ENCODE measurements around the gene ACKR3.

The ACKR3 gene

GRCh38 chr2:236569573-236569973 lies at the start of gene ACKR3:
Gene ACKR3, plus strand, starts transcription at chr2:236569825. Its CDS starts 10,641 bp downstream, at chr2:236580466.
- Histone ChIP-seq H3K4me3 (ENCODE audit: low read depth, low read length) (peak within 1 kb of the TSS; percentile 80), H3K27ac (ENCODE audit: low read depth, low read length) (no peak within 1 kb of the TSS), H3K9me3 (ENCODE audit: control insufficient read depth, insufficient read depth, low read depth, low read length) (no peaks in the 10 kb centered on the region), H3K36me3 (ENCODE audit: control insufficient read depth, insufficient read depth, low read length) (no peaks in the 10 kb centered on the region), H3K4me1 (ENCODE audit: control insufficient read depth, insufficient read depth, low read length) (peaks cover 50% of the 10 kb centered on the region), H3K27me3 (ENCODE audit: control insufficient read depth, insufficient read depth, low read length) (peaks cover 45% of the 10 kb centered on the region), H3K9ac (ENCODE audit: low read length) (peak within 1 kb of the TSS; percentile 43)

- no peaks in the 10 kb centered on the region for H3K27me3 ChIP-seq (ENCODE audit: control insufficient read depth, insufficient read depth, low read length)
- H3K4me1 ChIP-seq (ENCODE audit: control insufficient read depth, insufficient read depth, low read length): no peaks in the 10 kb centered on the region
- H3K9me3 ChIP-seq (ENCODE audit: control insufficient read depth, insufficient read depth, low read depth, low read length): no peaks in the 10 kb centered on the region
- no peak overlapping the region for H3K4me3 ChIP-seq (ENCODE audit: low read depth, low read length)
- H3K36me3 ChIP-seq (ENCODE audit: control insufficient read depth, insufficient read depth, low read length): no peaks in the 10 kb centered on the region
- no peak overlapping the region for H3K9ac ChIP-seq (ENCODE audit: low read length)
- H3K27ac ChIP-seq (ENCODE audit: low read depth, low read length): no peak overlapping the region
Observed at GRCh38 chr2:236521556-236521955, 48.1 kb upstream of the ACKR3 start.

GRCh38 chr2:236523249-236523648 lies 46.4 kb upstream of the ACKR3 start:
- Histone ChIP-seq H3K27ac (ENCODE audit: low read depth, low read length) (no peak overlapping the region), H3K27me3 (ENCODE audit: control insufficient read depth, insufficient read depth, low read length) (no peaks in the 10 kb centered on the region), H3K4me3 (ENCODE audit: low read depth, low read length) (no peak overlapping the region), H3K9ac (ENCODE audit: low read length) (no peak overlapping the region), H3K9me3 (ENCODE audit: control insufficient read depth, insufficient read depth, low read depth, low read length) (no peaks in the 10 kb centered on the region), H3K4me1 (ENCODE audit: control insufficient read depth, insufficient read depth, low read length) (no peaks in the 10 kb centered on the region), H3K36me3 (ENCODE audit: control insufficient read depth, insufficient read depth, low read length) (no peaks in the 10 kb centered on the region)

GRCh38 chr2:236525411-236525997 lies 44.1 kb upstream of the ACKR3 start:
- H3K27ac ChIP-seq (ENCODE audit: low read depth, low read length): no peak overlapping the region
- H3K27me3 ChIP-seq (ENCODE audit: control insufficient read depth, insufficient read depth, low read length): no peaks in the 10 kb centered on the region
- H3K36me3 ChIP-seq (ENCODE audit: control insufficient read depth, insufficient read depth, low read length): no peaks in the 10 kb centered on the region
- no peak overlapping the region for H3K4me3 ChIP-seq (ENCODE audit: low read depth, low read length)
- no peaks in the 10 kb centered on the region for H3K4me1 ChIP-seq (ENCODE audit: control insufficient read depth, insufficient read depth, low read length)
- H3K9me3 ChIP-seq (ENCODE audit: control insufficient read depth, insufficient read depth, low read depth, low read length): no peaks in the 10 kb centered on the region
- H3K9ac ChIP-seq (ENCODE audit: low read length): no peak overlapping the region

- Histone ChIP-seq H3K36me3 (ENCODE audit: control insufficient read depth, insufficient read depth, low read length) (no peaks in the 10 kb centered on the region), H3K9me3 (ENCODE audit: control insufficient read depth, insufficient read depth, low read depth, low read length) (no peaks in the 10 kb centered on the region), H3K9ac (ENCODE audit: low read length) (no peak overlapping the region), H3K4me1 (ENCODE audit: control insufficient read depth, insufficient read depth, low read length) (no peaks in the 10 kb centered on the region), H3K4me3 (ENCODE audit: low read depth, low read length) (no peak overlapping the region), H3K27me3 (ENCODE audit: control insufficient read depth, insufficient read depth, low read length) (no peaks in the 10 kb centered on the region), H3K27ac (ENCODE audit: low read depth, low read length) (no peak overlapping the region)
Observed at GRCh38 chr2:236526455-236527158, 43.0 kb upstream of the ACKR3 start.

- Histone ChIP-seq H3K4me3 (ENCODE audit: low read depth, low read length) (no peak overlapping the region), H3K36me3 (ENCODE audit: control insufficient read depth, insufficient read depth, low read length) (no peaks in the 10 kb centered on the region), H3K27me3 (ENCODE audit: control insufficient read depth, insufficient read depth, low read length) (no peaks in the 10 kb centered on the region), H3K9ac (ENCODE audit: low read length) (no peak overlapping the region), H3K9me3 (ENCODE audit: control insufficient read depth, insufficient read depth, low read depth, low read length) (no peaks in the 10 kb centered on the region), H3K27ac (ENCODE audit: low read depth, low read length) (no peak overlapping the region), H3K4me1 (ENCODE audit: control insufficient read depth, insufficient read depth, low read length) (no peaks in the 10 kb centered on the region)
Observed at GRCh38 chr2:236527159-236527630, 42.4 kb upstream of the ACKR3 start.

- Histone ChIP-seq H3K36me3 (ENCODE audit: control insufficient read depth, insufficient read depth, low read length) (no peaks in the 10 kb centered on the region), H3K4me1 (ENCODE audit: control insufficient read depth, insufficient read depth, low read length) (no peaks in the 10 kb centered on the region), H3K27me3 (ENCODE audit: control insufficient read depth, insufficient read depth, low read length) (no peaks in the 10 kb centered on the region), H3K9ac (ENCODE audit: low read length) (no peak overlapping the region), H3K9me3 (ENCODE audit: control insufficient read depth, insufficient read depth, low read depth, low read length) (no peaks in the 10 kb centered on the region), H3K4me3 (ENCODE audit: low read depth, low read length) (no peak overlapping the region), H3K27ac (ENCODE audit: low read depth, low read length) (no peak overlapping the region)
Observed at GRCh38 chr2:236529606-236530005, 40.0 kb upstream of the ACKR3 start.

- no peaks in the 10 kb centered on the region for H3K36me3 ChIP-seq (ENCODE audit: control insufficient read depth, insufficient read depth, low read length)
- no peaks in the 10 kb centered on the region for H3K4me1 ChIP-seq (ENCODE audit: control insufficient read depth, insufficient read depth, low read length)
- H3K27ac ChIP-seq (ENCODE audit: low read depth, low read length): no peak overlapping the region
- H3K27me3 ChIP-seq (ENCODE audit: control insufficient read depth, insufficient read depth, low read length): no peaks in the 10 kb centered on the region
- no peak overlapping the region for H3K9ac ChIP-seq (ENCODE audit: low read length)
- H3K4me3 ChIP-seq (ENCODE audit: low read depth, low read length): no peak overlapping the region
- H3K9me3 ChIP-seq (ENCODE audit: control insufficient read depth, insufficient read depth, low read depth, low read length): no peaks in the 10 kb centered on the region
Observed at GRCh38 chr2:236530512-236530911, 39.1 kb upstream of the ACKR3 start.

- Histone ChIP-seq H3K4me1 (ENCODE audit: control insufficient read depth, insufficient read depth, low read length) (no peaks in the 10 kb centered on the region), H3K4me3 (ENCODE audit: low read depth, low read length) (no peak overlapping the region), H3K9ac (ENCODE audit: low read length) (no peak overlapping the region), H3K27ac (ENCODE audit: low read depth, low read length) (no peak overlapping the region), H3K36me3 (ENCODE audit: control insufficient read depth, insufficient read depth, low read length) (no peaks in the 10 kb centered on the region), H3K9me3 (ENCODE audit: control insufficient read depth, insufficient read depth, low read depth, low read length) (no peaks in the 10 kb centered on the region), H3K27me3 (ENCODE audit: control insufficient read depth, insufficient read depth, low read length) (no peaks in the 10 kb centered on the region)
Observed at GRCh38 chr2:236531195-236531594, 38.4 kb upstream of the ACKR3 start.

GRCh38 chr2:236531996-236532395 lies 37.6 kb upstream of the ACKR3 start:
- Histone ChIP-seq H3K36me3 (ENCODE audit: control insufficient read depth, insufficient read depth, low read length) (no peaks in the 10 kb centered on the region), H3K9me3 (ENCODE audit: control insufficient read depth, insufficient read depth, low read depth, low read length) (no peaks in the 10 kb centered on the region), H3K4me1 (ENCODE audit: control insufficient read depth, insufficient read depth, low read length) (no peaks in the 10 kb centered on the region)

GRCh38 chr2:236533343-236533742 lies 36.3 kb upstream of the ACKR3 start:
- Histone ChIP-seq H3K9ac (ENCODE audit: low read length) (no peak overlapping the region), H3K27ac (ENCODE audit: low read depth, low read length) (no peak overlapping the region), H3K9me3 (ENCODE audit: control insufficient read depth, insufficient read depth, low read depth, low read length) (no peaks in the 10 kb centered on the region), H3K4me1 (ENCODE audit: control insufficient read depth, insufficient read depth, low read length) (no peaks in the 10 kb centered on the region), H3K27me3 (ENCODE audit: control insufficient read depth, insufficient read depth, low read length) (no peaks in the 10 kb centered on the region), H3K4me3 (ENCODE audit: low read depth, low read length) (no peak overlapping the region), H3K36me3 (ENCODE audit: control insufficient read depth, insufficient read depth, low read length) (no peaks in the 10 kb centered on the region)

More at GRCh38 chr2:236531996-236532395, 37.6 kb upstream of the ACKR3 start:
- H3K9ac ChIP-seq (ENCODE audit: low read length): no peak overlapping the region
- H3K27ac ChIP-seq (ENCODE audit: low read depth, low read length): no peak overlapping the region
- H3K4me3 ChIP-seq (ENCODE audit: low read depth, low read length): no peak overlapping the region
- no peaks in the 10 kb centered on the region for H3K27me3 ChIP-seq (ENCODE audit: control insufficient read depth, insufficient read depth, low read length)

Measured in HUES6 (cell line).